RWPE1 (cell line): ENCODE data around the gene CYLD.

Source experiments
- CTCF ChIA-PET: fragments of 350-600 bp; sonication (Branson Sonifier 250); formaldehyde crosslinking; extraction: SDS; loops from one replicate; lab custom pipeline; 2021; lab: Yijun Ruan, JAX
- POLR2A ChIA-PET: fragments of 400-600 bp; formaldehyde crosslinking; extraction: SDS; loops from one replicate; lab custom pipeline; 2020; ENCODE audit warnings: antibody characterized with exemption; ENCODE audit not compliant: low non-redundant PET; lab: Yijun Ruan, JAX
- DNase-seq: peaks from one replicate; pipeline ENCODE4 v3.0.0; 2012; ENCODE audit warnings: low spot score
- H3K27ac ChIP-seq: fragments of 450-650 bp; 2 replicates; pipeline ENCODE4 v1.5.1; 2017
- CTCF ChIP-seq: fragments of 450-650 bp; conservative IDR thresholded peaks from 2 replicates; pipeline ENCODE4 v1.5.1; 2017; ENCODE audit warnings: low read depth, mild to moderate bottlenecking

The CYLD gene

GRCh38 chr16:50756473-50756872 is 14.6 kb downstream of the CYLD start:
- DNase-seq, result no peak
- H3K27ac ChIP-seq, result no peak overlapping the region
- no peak for TF ChIP-seq CTCF
- ChIA-PET CTCF (interaction anchor here (1.4 kb wide), 1 partner anchor 91 kb away, joined by 4 read pairs; no protein-coding TSS in a partner anchor), POLR2A (no interaction called here)

- CTCF ChIA-PET, result interaction anchor here (0.6 kb wide), 1 partner anchor 96 kb away, joined by 4 read pairs; no protein-coding TSS in a partner anchor
- POLR2A ChIA-PET, result no interaction called here
- H3K27ac ChIP-seq, result no peak overlapping the region
- TF ChIP-seq CTCF, result no peak
- no peak for DNase-seq
These were observed 19.4 kb downstream of the CYLD start for GRCh38 chr16:50761267-50761666.

- ChIA-PET CTCF (no interaction called here), POLR2A (no interaction called here)
- no peak overlapping the region for H3K27ac ChIP-seq
- no peak for TF ChIP-seq CTCF
- DNase-seq, result no peak
These were observed 20.4 kb downstream of the CYLD start for GRCh38 chr16:50762241-50762640.

GRCh38 chr16:50763211-50763610 is 21.3 kb downstream of the CYLD start:
- no peak for DNase-seq
- H3K27ac ChIP-seq, result no peak overlapping the region
- TF ChIP-seq CTCF, result no peak
- ChIA-PET POLR2A (no interaction called here), CTCF (no interaction called here)

- no peak overlapping the region for H3K27ac ChIP-seq
- no peak for TF ChIP-seq CTCF
- ChIA-PET POLR2A (no interaction called here), CTCF (no interaction called here)
- DNase-seq, result no peak
These were observed 23.4 kb downstream of the CYLD start for GRCh38 chr16:50765260-50765659.

GRCh38 chr16:50765861-50766260 is 24.0 kb downstream of the CYLD start:
- CTCF ChIA-PET, result interaction anchor here (0.6 kb wide), 1 partner anchor 89 kb away, joined by 3 read pairs; no protein-coding TSS in a partner anchor
- H3K27ac ChIP-seq, result no peak overlapping the region
- TF ChIP-seq CTCF, result no peak
- no peak for DNase-seq
- POLR2A ChIA-PET, result no interaction called here

GRCh38 chr16:50767197-50767596 is 25.3 kb downstream of the CYLD start:
- no peak for TF ChIP-seq CTCF
- ChIA-PET CTCF (interaction anchor here (0.6 to 0.7 kb wide), 2 partner anchors 24 to 1803 kb away, joined by 3 to 5 read pairs; no protein-coding TSS in a partner anchor), POLR2A (no interaction called here)
- DNase-seq, result no peak
- no peak overlapping the region for H3K27ac ChIP-seq
